H1 (cell line): ENCODE data around the gene PTPRR. TPM values are rescaled to one million over a fixed set of nuclear protein-coding genes. Genes with fewer than 3 reads are reported as not detected.

Source experiments
- CTCF ChIA-PET: fragments of 300-600 bp; sonication (Branson Sonifier 250); formaldehyde crosslinking; loops from one replicate; lab custom pipeline; 2021; ENCODE audit not compliant: partially characterized antibody; lab: Charles Lee
- POLR2A ChIA-PET: fragments of 300-600 bp; sonication (Branson Sonifier 250); formaldehyde crosslinking; loops from one replicate; lab custom pipeline; 2021; ENCODE audit warnings: inconsistent platforms; ENCODE audit not compliant: partially characterized antibody; lab: Charles Lee
- DNase-seq, 2 experiments: peaks; one replicate each; pipeline versions ENCODE4 v3.0.0 to v3.0.0-alpha.2; 2010 to 2022; ENCODE audit warnings: low spot score in 2 of 2, low read depth in 1 of 2, mixed read lengths in 1 of 2
- FAIRE-seq: peaks from 2 replicates; lab custom pipeline; 2011; peaks lifted over from hg19 to GRCh38; lab: Jason Lieb, UNC
- H2AFZ ChIP-seq: 2 replicates; pipeline ENCODE4 v1.8.1; 2012; ENCODE audit warnings: low read length, inconsistent platforms
- H2AK5ac ChIP-seq: 2 replicates; pipeline ENCODE4 v1.6.1; 2013; ENCODE audit warnings: low read depth, low read length
- H2BK120ac ChIP-seq: replicated peaks from 2 replicates; pipeline ENCODE3; 2013; ENCODE audit warnings: low read depth, low read length, inconsistent platforms
- H2BK12ac ChIP-seq: 2 replicates; pipeline ENCODE4 v1.6.1; 2013; ENCODE audit warnings: low read depth, low read length
- H2BK15ac ChIP-seq: 2 replicates; pipeline ENCODE4 v1.6.1; 2013; ENCODE audit warnings: low read length
- H2BK20ac ChIP-seq: 2 replicates; pipeline ENCODE4 v1.6.1; 2013; ENCODE audit warnings: low read length
- H2BK5ac ChIP-seq: 2 replicates; pipeline ENCODE4 v1.6.1; 2013; ENCODE audit warnings: low read depth, low read length
- H3K14ac ChIP-seq: 2 replicates; pipeline ENCODE4 v1.6.1; 2013; ENCODE audit warnings: inconsistent platforms; ENCODE audit not compliant: insufficient read length
- H3K18ac ChIP-seq: 2 replicates; pipeline ENCODE4 v1.6.1; 2013; ENCODE audit warnings: low read length; ENCODE audit errors: extremely low read depth
- H3K23ac ChIP-seq: 2 replicates; pipeline ENCODE4 v1.6.1; 2013; ENCODE audit warnings: inconsistent platforms; ENCODE audit not compliant: insufficient read length
- H3K23me2 ChIP-seq: 2 replicates; pipeline ENCODE4 v1.6.1; 2013; ENCODE audit warnings: low read depth, low read length
- H3K27ac ChIP-seq: 2 replicates; pipeline ENCODE4 v1.6.1; 2011; ENCODE audit warnings: low read depth, low read length, inconsistent platforms
- H3K27me3 ChIP-seq, 4 experiments: replicated peaks in 1 of 4; 1 replicate in 1 of 4; 2 replicates in 3 of 4; pipeline versions ENCODE4 v1.6.1 to v1.8.1; 2011 to 2013; ENCODE audit warnings: low read length in 3 of 4, mild to moderate bottlenecking in 3 of 4, inconsistent platforms in 2 of 4, mixed read lengths in 2 of 4, moderate library complexity in 1 of 4; ENCODE audit not compliant: control insufficient read depth in 3 of 4, insufficient read depth in 3 of 4; ENCODE audit errors: extremely low read depth in 1 of 4
- H3K36me3 ChIP-seq, 4 experiments: 2 replicates each; pipeline versions ENCODE4 v1.6.1 to v1.8.1; 2011 to 2013; ENCODE audit warnings: mild to moderate bottlenecking in 4 of 4, low read length in 3 of 4, moderate library complexity in 2 of 4, control low read depth in 1 of 4, inconsistent platforms in 1 of 4; ENCODE audit not compliant: insufficient read depth in 4 of 4, control insufficient read depth in 2 of 4
- H3K4ac ChIP-seq: replicated peaks from 2 replicates; pipeline ENCODE3; 2013; ENCODE audit warnings: low read length, low read depth, mixed read lengths, inconsistent platforms; ENCODE audit not compliant: insufficient read length
- H3K4me1 ChIP-seq, 4 experiments: replicated peaks in 1 of 4; 1 replicate in 1 of 4; 2 replicates in 3 of 4; pipeline versions ENCODE4 v1.6.1 to v1.8.1; 2011 to 2013; ENCODE audit warnings: low read length in 3 of 4, inconsistent platforms in 2 of 4, mixed read lengths in 1 of 4; ENCODE audit not compliant: insufficient read depth in 4 of 4, control insufficient read depth in 3 of 4
- H3K4me2 ChIP-seq, 2 experiments: 2 replicates each; pipeline versions ENCODE4 v1.6.1 to v1.8.1; 2011 to 2013; ENCODE audit warnings: low read depth in 2 of 2, low read length in 2 of 2, control low read depth in 1 of 2, inconsistent platforms in 1 of 2, mild to moderate bottlenecking in 1 of 2; ENCODE audit not compliant: insufficient read depth in 1 of 2
- H3K4me3 ChIP-seq, 4 experiments: fragments of 200-600, 300-600 bp in 1 of 4; sonication (generic), shearing (Covaris generic), sonication (Bioruptor Twin) in 1 of 4; 2 replicates each; pipeline versions ENCODE4 v1.5.1 to v1.8.1; 2011 to 2016; ENCODE audit warnings: low read length in 4 of 4, low read depth in 3 of 4, control low read depth in 2 of 4, inconsistent platforms in 2 of 4, mild to moderate bottlenecking in 2 of 4, mixed read lengths in 1 of 4, moderate library complexity in 1 of 4; ENCODE audit not compliant: insufficient read depth in 2 of 4; ENCODE audit errors: extremely low read depth in 1 of 4
- H3K56ac ChIP-seq: replicated peaks from 2 replicates; pipeline ENCODE3; 2013; ENCODE audit warnings: low read depth, mild to moderate bottlenecking, mixed read lengths, low read length, inconsistent platforms; ENCODE audit not compliant: insufficient read length
- H3K79me1 ChIP-seq: 2 replicates; pipeline ENCODE4 v1.6.1; 2013; ENCODE audit warnings: low read depth, low read length, control low read depth
- H3K79me2 ChIP-seq, 2 experiments: 2 replicates each; pipeline versions ENCODE4 v1.6.1 to v1.8.1; 2012 to 2013; ENCODE audit warnings: low read length in 2 of 2, mild to moderate bottlenecking in 2 of 2, inconsistent platforms in 1 of 2; ENCODE audit not compliant: insufficient read depth in 2 of 2, control insufficient read depth in 1 of 2
- H3K9ac ChIP-seq, 4 experiments: replicated peaks in 1 of 4; 1 replicate in 1 of 4; 2 replicates in 3 of 4; pipeline versions ENCODE4 v1.6.1 to v1.8.1; 2011 to 2013; ENCODE audit warnings: low read depth in 3 of 4, low read length in 3 of 4, control low read depth in 2 of 4, mild to moderate bottlenecking in 2 of 4, moderate library complexity in 2 of 4, inconsistent platforms in 1 of 4; ENCODE audit errors: extremely low read depth in 1 of 4
- H3K9me3 ChIP-seq, 2 experiments: 2 replicates each; pipeline versions ENCODE4 v1.6.1 to v1.8.1; 2012 to 2013; ENCODE audit warnings: mild to moderate bottlenecking in 2 of 2, moderate library complexity in 2 of 2, control low read depth in 1 of 2, inconsistent platforms in 1 of 2, low read depth in 1 of 2, low read length in 1 of 2, mixed read lengths in 1 of 2; ENCODE audit not compliant: insufficient read depth in 2 of 2
- H4K20me1 ChIP-seq, 2 experiments: replicated peaks in 1 of 2; 2 replicates each; pipeline versions ENCODE3 to v1.8.1; 2011 to 2013; ENCODE audit warnings: inconsistent platforms in 2 of 2, low read length in 2 of 2, mild to moderate bottlenecking in 1 of 2; ENCODE audit not compliant: insufficient read depth in 2 of 2, control insufficient read depth in 1 of 2
- H4K5ac ChIP-seq: 2 replicates; pipeline ENCODE4 v1.6.1; 2013; ENCODE audit warnings: low read length, low read depth, mixed read lengths, inconsistent platforms; ENCODE audit not compliant: insufficient read length
- H4K8ac ChIP-seq: 2 replicates; pipeline ENCODE4 v1.8.0; 2013; ENCODE audit warnings: mild to moderate bottlenecking, moderate library complexity, low read length, inconsistent platforms; ENCODE audit not compliant: insufficient read depth; ENCODE audit errors: extremely low read depth
- H4K91ac ChIP-seq: replicated peaks from 2 replicates; pipeline ENCODE3; 2013; ENCODE audit warnings: low read length, mixed read lengths, inconsistent platforms; ENCODE audit not compliant: insufficient read length
- ASH2L ChIP-seq: fragments of 200-600, 300-600 bp; sonication (generic); IDR thresholded peaks from one replicate; pipeline ENCODE4 v1.7.1; 2017; ENCODE audit warnings: low read length
- ATF3 ChIP-seq: IDR thresholded peaks from 2 replicates; pipeline ENCODE4 v1.6.1; 2011; ENCODE audit warnings: low read depth, mild to moderate bottlenecking, low read length; ENCODE audit not compliant: insufficient read depth
- BCL11A ChIP-seq, 2 experiments: IDR thresholded peaks; one replicate each; pipeline ENCODE4 v1.6.1; 2011; ENCODE audit warnings: low read depth in 2 of 2, low read length in 2 of 2, mild to moderate bottlenecking in 2 of 2
- BRCA1 ChIP-seq: IDR thresholded peaks from 2 replicates; pipeline ENCODE4 v1.6.1; 2012; ENCODE audit warnings: low read depth, low read length, improper control_type of control experiment
- CHD1 ChIP-seq: IDR thresholded peaks from 2 replicates; pipeline ENCODE4 v1.6.1; 2012; ENCODE audit warnings: low read depth, low read length, improper control_type of control experiment
- FOSL1 ChIP-seq: IDR thresholded peaks from 2 replicates; pipeline ENCODE4 v1.6.1; 2011; ENCODE audit warnings: mild to moderate bottlenecking, low read depth, low read length, moderate library complexity; ENCODE audit not compliant: insufficient read depth
- MAX ChIP-seq: IDR thresholded peaks from 2 replicates; pipeline ENCODE4 v1.6.1; 2012; ENCODE audit warnings: inconsistent platforms
- NRF1 ChIP-seq: IDR thresholded peaks from 2 replicates; pipeline ENCODE4 v1.6.1; 2011; ENCODE audit warnings: mild to moderate bottlenecking, low read depth, low read length, improper control_type of control experiment
- RNF2 ChIP-seq: fragments of 200-900, 300-1000 bp; sonication (generic); IDR thresholded peaks from 2 replicates; pipeline ENCODE4 v1.7.1; 2016; ENCODE audit warnings: borderline replicate concordance, low read depth, mild to moderate bottlenecking, antibody characterized with exemption, low read length; ENCODE audit not compliant: poor library complexity, severe bottlenecking; ENCODE audit errors: missing control alignments
- TBP ChIP-seq: IDR thresholded peaks from 2 replicates; pipeline ENCODE4 v1.6.1; 2011; ENCODE audit warnings: low read depth, low read length, improper control_type of control experiment
- ZNF274 ChIP-seq: IDR thresholded peaks from 2 replicates; pipeline ENCODE4 v1.7.0; 2012; ENCODE audit warnings: low read length, borderline replicate concordance; ENCODE audit errors: extremely low read depth
- polyA plus RNA-seq, 7 experiments: library from polyadenylated mRNA; depleted of rRNA in 3 of 7; stranded (reverse) in 5 of 7; unstranded in 2 of 7; fragments of >200 nt in 5 of 7; fragments of 200-250 nt in 2 of 7; gene quantifications; 1 replicate in 5 of 7; 2 replicates in 1 of 7; 4 replicates in 1 of 7; pipeline versions ENCODE4 v1.2.1 to v1.2.3, GENCODE V29; 2011 to 2013; ENCODE audit warnings: missing spikeins in 2 of 7, mixed read lengths in 2 of 7
- total RNA-seq: library from RNA; stranded (reverse); fragmentation: NEBNext Ultra II Directional; extraction: Animal tissue kit (Norgen Biotek cat#: 25700); gene quantifications from 2 replicates; pipeline ENCODE4 v1.2.1, GENCODE V29; 2021
- TF ChIP-seq, protein P1 (sequence below), 3 experiments: IDR thresholded peaks; 1 replicate in 2 of 3; 2 replicates in 1 of 3; pipeline versions ENCODE4 v1.5.1 to v1.6.1; 2011; ENCODE audit warnings: low read length in 3 of 3, mild to moderate bottlenecking in 3 of 3, inconsistent platforms in 2 of 3, low read depth in 1 of 3, moderate library complexity in 1 of 3; ENCODE audit not compliant: insufficient read depth in 1 of 3; ENCODE audit errors: control extremely low read depth in 1 of 3

PTPRR gene
- total and polyA plus RNA-seq, 2 of the 8 experiments (the other 6 are each of a cell fraction or from before 2014, with no cell fraction given): 0.07 to 0.35 TPM

DNA sequence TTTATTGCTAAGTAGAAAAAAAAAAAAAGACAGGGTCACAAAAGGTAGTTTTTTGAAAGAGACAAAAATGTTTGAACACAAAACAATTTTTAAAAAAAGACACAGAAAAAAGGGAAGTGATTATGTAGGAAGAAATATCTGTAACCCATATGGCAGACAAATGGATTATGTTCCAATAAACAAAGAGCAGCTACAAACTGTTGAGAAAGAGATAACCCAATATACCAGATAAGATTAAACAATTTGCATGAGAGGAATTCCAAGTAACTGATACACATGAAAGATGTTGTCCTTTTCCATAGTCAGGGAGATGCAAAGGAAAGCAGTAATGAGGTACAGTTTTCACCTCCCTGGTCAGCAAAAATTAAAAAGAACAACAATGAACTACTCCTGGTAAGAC is 44.9 kb downstream of the PTPRR start:
- DNase-seq (no peak), FAIRE-seq (no peak)
- Histone ChIP-seq H3K27ac (no peak overlapping the region), H4K20me1 (no peaks in the 10 kb centered on the region), H3K27me3 (no peaks in the 10 kb centered on the region), H3K18ac (no peak overlapping the region), H3K4me2 (no peak overlapping the region), H3K4ac (no peak overlapping the region), H2BK12ac (no peak overlapping the region), H3K79me1 (no peaks in the 10 kb centered on the region), H2BK15ac (no peak overlapping the region), H3K9ac (no peak overlapping the region), H3K56ac (no peak overlapping the region), H3K9me3 (no peaks in the 10 kb centered on the region), H3K4me3 (no peak overlapping the region), H3K79me2 (no peaks in the 10 kb centered on the region), H3K23me2 (no peaks in the 10 kb centered on the region), H4K91ac (no peak overlapping the region), H3K14ac (no peak overlapping the region), H2BK120ac (no peak overlapping the region), H2BK20ac (no peak overlapping the region), H3K23ac (no peak overlapping the region), H4K8ac (no peak overlapping the region), H4K5ac (no peak overlapping the region), H3K36me3 (no peaks in the 10 kb centered on the region), H3K4me1 (no peaks in the 10 kb centered on the region), H2AK5ac (no peak overlapping the region), H2AFZ (no peak overlapping the region), H2BK5ac (no peak overlapping the region)
- ChIA-PET POLR2A (no interaction called here), CTCF (interaction anchor here (1.6 kb wide), 1 partner anchor 11 kb away, joined by 6 read pairs; no protein-coding TSS in a partner anchor)
- no peak for TF ChIP-seq MAX
- TF ChIP-seq TBP: no peak
- TF ChIP-seq NRF1: no peak
- TF ChIP-seq ZNF274: no peak
- TF ChIP-seq CHD1: no peak
- TF ChIP-seq RNF2: no peak
- no peak for TF ChIP-seq BRCA1
- no peak for TF ChIP-seq FOSL1
- TF ChIP-seq ATF3: no peak
- no peak for TF ChIP-seq ASH2L
- no peak for TF ChIP-seq BCL11A (IDR thresholded peaks at IDR 0.05; ENCODE audit: low read depth in 2 of 2, low read length in 2 of 2)
- TF ChIP-seq, protein P1, sequence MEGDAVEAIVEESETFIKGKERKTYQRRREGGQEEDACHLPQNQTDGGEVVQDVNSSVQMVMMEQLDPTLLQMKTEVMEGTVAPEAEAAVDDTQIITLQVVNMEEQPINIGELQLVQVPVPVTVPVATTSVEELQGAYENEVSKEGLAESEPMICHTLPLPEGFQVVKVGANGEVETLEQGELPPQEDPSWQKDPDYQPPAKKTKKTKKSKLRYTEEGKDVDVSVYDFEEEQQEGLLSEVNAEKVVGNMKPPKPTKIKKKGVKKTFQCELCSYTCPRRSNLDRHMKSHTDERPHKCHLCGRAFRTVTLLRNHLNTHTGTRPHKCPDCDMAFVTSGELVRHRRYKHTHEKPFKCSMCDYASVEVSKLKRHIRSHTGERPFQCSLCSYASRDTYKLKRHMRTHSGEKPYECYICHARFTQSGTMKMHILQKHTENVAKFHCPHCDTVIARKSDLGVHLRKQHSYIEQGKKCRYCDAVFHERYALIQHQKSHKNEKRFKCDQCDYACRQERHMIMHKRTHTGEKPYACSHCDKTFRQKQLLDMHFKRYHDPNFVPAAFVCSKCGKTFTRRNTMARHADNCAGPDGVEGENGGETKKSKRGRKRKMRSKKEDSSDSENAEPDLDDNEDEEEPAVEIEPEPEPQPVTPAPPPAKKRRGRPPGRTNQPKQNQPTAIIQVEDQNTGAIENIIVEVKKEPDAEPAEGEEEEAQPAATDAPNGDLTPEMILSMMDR (IDR thresholded peaks at IDR 0.05; ENCODE audit: control extremely low read depth in 1 of 3, insufficient read depth in 1 of 3, low read depth in 1 of 3, low read length in 3 of 3): no peak
